SK-N-SH treated with all-trans-retinoic acid at 6 μM for 48 hours (cell line): Measurements from ENCODE around the gene CAMK2B.

Experiments used
- PPARA ChIP-seq: fragments of 250-450 bp; sonication (Bioruptor Pico); IDR thresholded peaks from 2 replicates; pipeline ENCODE4 v1.5.0; 2020; ENCODE audit warnings: mild to moderate bottlenecking, borderline replicate concordance
- ZFP3 ChIP-seq: fragments of 250-450 bp; sonication (Bioruptor Pico); IDR thresholded peaks from 2 replicates; pipeline ENCODE4 v1.5.0; 2020; ENCODE audit warnings: mild to moderate bottlenecking, moderate library complexity
- ZFP30 ChIP-seq: fragments of 450-650 bp; formaldehyde crosslinking; IDR thresholded peaks from 2 replicates; pipeline ENCODE4 v1.5.0; 2022; ENCODE audit warnings: mild to moderate bottlenecking, moderate library complexity
- ZNF565 ChIP-seq: fragments of 450-650 bp; formaldehyde crosslinking; conservative IDR thresholded peaks from 2 replicates; pipeline ENCODE4 v1.5.0; 2020; ENCODE audit warnings: low read depth, mild to moderate bottlenecking, moderate library complexity
- TF ChIP-seq, protein P1 (sequence below): fragments of 250-450 bp; sonication (Bioruptor Pico); IDR thresholded peaks from 2 replicates; pipeline ENCODE4 v1.5.1; 2021; ENCODE audit warnings: mild to moderate bottlenecking, moderate library complexity
- TF ChIP-seq, protein P2 (sequence below): fragments of 250-450 bp; sonication (Bioruptor Pico); IDR thresholded peaks from 2 replicates; pipeline ENCODE4 v1.8.0; 2020; ENCODE audit warnings: mild to moderate bottlenecking, moderate library complexity, borderline replicate concordance
- TF ChIP-seq, protein P3 (sequence below): fragments of 250-450 bp; sonication (Bioruptor Pico); IDR thresholded peaks from 2 replicates; pipeline ENCODE4 v1.5.1; 2020; ENCODE audit warnings: low read depth, mild to moderate bottlenecking, moderate library complexity
- TF ChIP-seq, protein P4 (sequence below): fragments of 250-450 bp; sonication (Bioruptor Pico); IDR thresholded peaks from 2 replicates; pipeline ENCODE4 v1.8.0; 2021; ENCODE audit warnings: low read depth, mild to moderate bottlenecking, moderate library complexity, borderline replicate concordance

DNA sequence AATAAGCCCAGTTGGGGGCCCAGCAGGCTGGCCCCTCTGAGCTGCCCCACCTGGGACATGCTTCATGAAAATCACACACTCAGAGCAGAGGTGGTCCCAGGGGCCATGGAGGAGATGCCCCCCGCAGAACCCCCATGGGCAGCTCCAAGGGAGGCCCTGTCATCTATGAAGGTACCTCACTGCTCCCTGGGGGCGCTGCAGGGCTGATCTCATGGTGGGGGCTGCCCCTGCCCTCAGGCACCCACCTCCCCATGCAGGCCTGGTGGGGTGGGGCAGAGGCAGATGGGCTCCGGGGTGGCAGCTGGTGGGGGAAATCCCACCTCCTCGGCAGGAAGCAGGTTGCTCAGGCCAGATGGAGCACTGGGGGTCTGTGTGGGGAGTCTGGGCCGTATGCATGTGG, 64.2 kb downstream of the CAMK2B start:
- TF ChIP-seq, protein P1, sequence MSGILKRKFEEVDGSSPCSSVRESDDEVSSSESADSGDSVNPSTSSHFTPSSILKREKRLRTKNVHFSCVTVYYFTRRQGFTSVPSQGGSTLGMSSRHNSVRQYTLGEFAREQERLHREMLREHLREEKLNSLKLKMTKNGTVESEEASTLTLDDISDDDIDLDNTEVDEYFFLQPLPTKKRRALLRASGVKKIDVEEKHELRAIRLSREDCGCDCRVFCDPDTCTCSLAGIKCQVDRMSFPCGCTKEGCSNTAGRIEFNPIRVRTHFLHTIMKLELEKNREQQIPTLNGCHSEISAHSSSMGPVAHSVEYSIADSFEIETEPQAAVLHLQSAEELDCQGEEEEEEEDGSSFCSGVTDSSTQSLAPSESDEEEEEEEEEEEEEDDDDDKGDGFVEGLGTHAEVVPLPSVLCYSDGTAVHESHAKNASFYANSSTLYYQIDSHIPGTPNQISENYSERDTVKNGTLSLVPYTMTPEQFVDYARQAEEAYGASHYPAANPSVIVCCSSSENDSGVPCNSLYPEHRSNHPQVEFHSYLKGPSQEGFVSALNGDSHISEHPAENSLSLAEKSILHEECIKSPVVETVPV, result no peak
- TF ChIP-seq, protein P2, sequence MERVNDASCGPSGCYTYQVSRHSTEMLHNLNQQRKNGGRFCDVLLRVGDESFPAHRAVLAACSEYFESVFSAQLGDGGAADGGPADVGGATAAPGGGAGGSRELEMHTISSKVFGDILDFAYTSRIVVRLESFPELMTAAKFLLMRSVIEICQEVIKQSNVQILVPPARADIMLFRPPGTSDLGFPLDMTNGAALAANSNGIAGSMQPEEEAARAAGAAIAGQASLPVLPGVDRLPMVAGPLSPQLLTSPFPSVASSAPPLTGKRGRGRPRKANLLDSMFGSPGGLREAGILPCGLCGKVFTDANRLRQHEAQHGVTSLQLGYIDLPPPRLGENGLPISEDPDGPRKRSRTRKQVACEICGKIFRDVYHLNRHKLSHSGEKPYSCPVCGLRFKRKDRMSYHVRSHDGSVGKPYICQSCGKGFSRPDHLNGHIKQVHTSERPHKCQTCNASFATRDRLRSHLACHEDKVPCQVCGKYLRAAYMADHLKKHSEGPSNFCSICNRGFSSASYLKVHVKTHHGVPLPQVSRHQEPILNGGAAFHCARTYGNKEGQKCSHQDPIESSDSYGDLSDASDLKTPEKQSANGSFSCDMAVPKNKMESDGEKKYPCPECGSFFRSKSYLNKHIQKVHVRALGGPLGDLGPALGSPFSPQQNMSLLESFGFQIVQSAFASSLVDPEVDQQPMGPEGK (CRISPR knock-in tag), result no peak
- TF ChIP-seq, protein P3, sequence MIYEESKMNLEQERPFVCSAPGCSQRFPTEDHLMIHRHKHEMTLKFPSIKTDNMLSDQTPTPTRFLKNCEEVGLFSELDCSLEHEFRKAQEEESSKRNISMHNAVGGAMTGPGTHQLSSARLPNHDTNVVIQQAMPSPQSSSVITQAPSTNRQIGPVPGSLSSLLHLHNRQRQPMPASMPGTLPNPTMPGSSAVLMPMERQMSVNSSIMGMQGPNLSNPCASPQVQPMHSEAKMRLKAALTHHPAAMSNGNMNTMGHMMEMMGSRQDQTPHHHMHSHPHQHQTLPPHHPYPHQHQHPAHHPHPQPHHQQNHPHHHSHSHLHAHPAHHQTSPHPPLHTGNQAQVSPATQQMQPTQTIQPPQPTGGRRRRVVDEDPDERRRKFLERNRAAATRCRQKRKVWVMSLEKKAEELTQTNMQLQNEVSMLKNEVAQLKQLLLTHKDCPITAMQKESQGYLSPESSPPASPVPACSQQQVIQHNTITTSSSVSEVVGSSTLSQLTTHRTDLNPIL (CRISPR knock-in tag), result no peak
- TF ChIP-seq, protein P4, sequence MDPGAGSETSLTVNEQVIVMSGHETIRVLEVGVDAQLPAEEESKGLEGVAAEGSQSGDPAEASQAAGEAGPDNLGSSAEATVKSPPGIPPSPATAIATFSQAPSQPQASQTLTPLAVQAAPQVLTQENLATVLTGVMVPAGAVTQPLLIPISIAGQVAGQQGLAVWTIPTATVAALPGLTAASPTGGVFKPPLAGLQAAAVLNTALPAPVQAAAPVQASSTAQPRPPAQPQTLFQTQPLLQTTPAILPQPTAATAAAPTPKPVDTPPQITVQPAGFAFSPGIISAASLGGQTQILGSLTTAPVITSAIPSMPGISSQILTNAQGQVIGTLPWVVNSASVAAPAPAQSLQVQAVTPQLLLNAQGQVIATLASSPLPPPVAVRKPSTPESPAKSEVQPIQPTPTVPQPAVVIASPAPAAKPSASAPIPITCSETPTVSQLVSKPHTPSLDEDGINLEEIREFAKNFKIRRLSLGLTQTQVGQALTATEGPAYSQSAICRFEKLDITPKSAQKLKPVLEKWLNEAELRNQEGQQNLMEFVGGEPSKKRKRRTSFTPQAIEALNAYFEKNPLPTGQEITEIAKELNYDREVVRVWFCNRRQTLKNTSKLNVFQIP (CRISPR knock-in tag), result no peak
- TF ChIP-seq ZNF565 (CRISPR knock-in tag) (no peak), PPARA (CRISPR knock-in tag) (no peak), ZFP30 (CRISPR knock-in tag) (no peak), ZFP3 (no peak)
